ENCODE results near the gene DGCR6L. TPM values are rescaled to one million over a fixed set of nuclear protein-coding genes. Genes with fewer than 3 reads are reported as not detected.
"Not testable (repeated sequence)": the region's sequence is repeated elsewhere in the genome, so short reads cannot be mapped to it uniquely, and the experiment has no call there.

The DGCR6L gene
- total RNA-seq, 4 donors from 2014 or later, result 56.2 to 81.0 (median 79.3) TPM

GRCh38 chr22:20305894-20306645, 13.8 kb downstream of the DGCR6L start:
- no peak for TF ChIP-seq POLR2A (IDR thresholded peaks at IDR 0.05)
- TF ChIP-seq CTCF (IDR thresholded peaks at IDR 0.05), result no peak
- no peak for DNase-seq (ENCODE audit: low spot score in 2 of 2)
- WGBS, 2 donors, result 69 to 73% methylated on average over 13 to 19 of the region's 21 CpGs
- no peak overlapping the region for H3K4me3 ChIP-seq (ENCODE audit: low read depth, poor library complexity, severe bottlenecking)
- intact Hi-C loops (cut with DNase I; ENCODE audit: low total_unique reads), result no loop called here

- DNase-seq (ENCODE audit: low spot score in 2 of 2); H3K4me3 ChIP-seq (ENCODE audit: low read depth, poor library complexity, severe bottlenecking); intact Hi-C loops (cut with DNase I; ENCODE audit: low total_unique reads): not testable (repeated sequence)
- 79 to 80% methylated on average over 6 to 10 of the region's 12 CpGs for WGBS, 2 donors
Measured at GRCh38 chr22:20305230-20305893, 14.5 kb downstream of the DGCR6L start.

GRCh38 chr22:20304646-20305045, 15.2 kb downstream of the DGCR6L start:
- TF ChIP-seq CTCF (IDR thresholded peaks at IDR 0.05) (no peak), POLR2A (IDR thresholded peaks at IDR 0.05) (no peak)
- 84 to 86% methylated on average over 9 of the region's 9 CpGs for WGBS, 2 donors
- H3K4me3 ChIP-seq (ENCODE audit: low read depth, poor library complexity, severe bottlenecking), result no peak overlapping the region
- no peak for DNase-seq (ENCODE audit: low spot score in 2 of 2)
- intact Hi-C loops (cut with DNase I; ENCODE audit: low total_unique reads), result no loop called here

- intact Hi-C loops (cut with DNase I; ENCODE audit: low total_unique reads); DNase-seq (ENCODE audit: low spot score in 2 of 2); H3K4me3 ChIP-seq (ENCODE audit: low read depth, poor library complexity, severe bottlenecking): not testable (repeated sequence)
- 46 to 57% methylated on average over 6 to 7 of the region's 7 CpGs for WGBS, 2 donors
Measured at GRCh38 chr22:20303229-20303534, 16.7 kb downstream of the DGCR6L start.

- no peak for TF ChIP-seq POLR2A (IDR thresholded peaks at IDR 0.05)
- TF ChIP-seq CTCF (IDR thresholded peaks at IDR 0.05), result no peak
- DNase-seq (ENCODE audit: low spot score in 2 of 2), result no peak
- intact Hi-C loops (cut with DNase I; ENCODE audit: low total_unique reads), result no loop called here
- 57 to 59% methylated on average over 13 of the region's 13 CpGs for WGBS, 2 donors
- H3K4me3 ChIP-seq (ENCODE audit: low read depth, poor library complexity, severe bottlenecking), result no peak overlapping the region
Measured at GRCh38 chr22:20302438-20303228, 17.2 kb downstream of the DGCR6L start.

GRCh38 chr22:20299746-20300136, 20.1 kb downstream of the DGCR6L start:
- TF ChIP-seq POLR2A (IDR thresholded peaks at IDR 0.05), result no peak
- TF ChIP-seq CTCF (IDR thresholded peaks at IDR 0.05), result no peak
- WGBS, 2 donors, result 1% methylated on average over 19 to 52 of the region's 52 CpGs
- intact Hi-C loops (cut with DNase I; ENCODE audit: low total_unique reads), result no loop called here
- no peak for DNase-seq (ENCODE audit: low spot score in 2 of 2)
- H3K4me3 ChIP-seq (ENCODE audit: low read depth, poor library complexity, severe bottlenecking), result peak overlapping the region; percentile 40

All from lower leg skin (tissue), 4 donors.